Vein endothelial cell (primary cell): ENCODE results near the gene CCR8. TPM values are rescaled to one million over a fixed set of nuclear protein-coding genes. Genes with fewer than 3 reads are reported as not detected.

Source experiments
- total RNA-seq: library from RNA; depleted of rRNA; stranded (reverse); fragments of >200 nt; gene quantifications from 2 replicates; pipeline ENCODE4 v1.2.3, GENCODE V29; 2012

Gene CCR8, protein sequence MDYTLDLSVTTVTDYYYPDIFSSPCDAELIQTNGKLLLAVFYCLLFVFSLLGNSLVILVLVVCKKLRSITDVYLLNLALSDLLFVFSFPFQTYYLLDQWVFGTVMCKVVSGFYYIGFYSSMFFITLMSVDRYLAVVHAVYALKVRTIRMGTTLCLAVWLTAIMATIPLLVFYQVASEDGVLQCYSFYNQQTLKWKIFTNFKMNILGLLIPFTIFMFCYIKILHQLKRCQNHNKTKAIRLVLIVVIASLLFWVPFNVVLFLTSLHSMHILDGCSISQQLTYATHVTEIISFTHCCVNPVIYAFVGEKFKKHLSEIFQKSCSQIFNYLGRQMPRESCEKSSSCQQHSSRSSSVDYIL
- total RNA-seq = not detected in 2 replicates

DNA sequence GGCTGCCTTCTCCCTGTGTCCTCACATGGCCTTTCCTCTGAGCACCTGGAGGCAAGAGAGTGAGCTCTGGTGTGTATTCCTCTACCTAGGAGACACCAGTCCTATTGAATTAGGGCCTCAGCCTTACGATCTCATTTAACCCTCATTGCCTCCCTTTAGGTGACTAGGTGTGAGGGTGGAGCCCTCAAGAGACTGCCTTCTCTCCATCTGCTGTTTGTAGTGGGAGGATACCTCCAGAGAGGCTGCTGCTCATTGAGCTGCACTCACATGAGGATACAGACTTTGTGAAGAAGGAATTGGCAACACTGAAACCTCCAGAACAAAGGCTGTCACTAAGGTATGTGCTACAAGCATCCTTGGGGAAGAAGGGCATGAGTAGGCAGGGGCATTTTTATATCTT lies at the start of gene CCR8:
CCR8 (plus strand) TSS at position 217 of the 400 bp plus-strand sequence. CDS start 2,623 bp downstream, outside the sequence.

GRCh38 chr3:39279745-39280517 lies 49.6 kb upstream of the CCR8 start, which contains the start of gene CX3CR1:
TSS of gene CX3CR1 (minus strand) at chr3:39280036. CDS start at chr3:39266509, 13,527 bp downstream.

Other genes starting within 250 kb of the CCR8 start
- 65.7 and 66.9 TPM in 2 replicates for gene GORASP1, start 222.1 kb upstream of the CCR8 start, total RNA-seq
- 3.6 and 5.6 TPM in 2 replicates for gene TTC21A, start 222.0 kb upstream of the CCR8 start, total RNA-seq
- 18.8 and 21.6 TPM in 2 replicates for gene CSRNP1, start 176.1 kb upstream of the CCR8 start, total RNA-seq
- not detected in 2 replicates for gene XIRP1, start 137.1 kb upstream of the CCR8 start, total RNA-seq
- not detected in 2 replicates for gene CX3CR1, start 49.7 kb upstream of the CCR8 start, total RNA-seq
- 17.0 and 18.2 TPM in 2 replicates for gene SLC25A38, start 53.7 kb downstream of the CCR8 start, total RNA-seq
- 1,084 and 1,090 TPM in 2 replicates for gene RPSA, start 77.0 kb downstream of the CCR8 start, total RNA-seq
- gene MOBP, start 138.0 kb downstream of the CCR8 start, total RNA-seq = 0.19 and 0.65 TPM in 2 replicates